Measurements from ENCODE around the gene CTR9.

CTR9 gene

DNA sequence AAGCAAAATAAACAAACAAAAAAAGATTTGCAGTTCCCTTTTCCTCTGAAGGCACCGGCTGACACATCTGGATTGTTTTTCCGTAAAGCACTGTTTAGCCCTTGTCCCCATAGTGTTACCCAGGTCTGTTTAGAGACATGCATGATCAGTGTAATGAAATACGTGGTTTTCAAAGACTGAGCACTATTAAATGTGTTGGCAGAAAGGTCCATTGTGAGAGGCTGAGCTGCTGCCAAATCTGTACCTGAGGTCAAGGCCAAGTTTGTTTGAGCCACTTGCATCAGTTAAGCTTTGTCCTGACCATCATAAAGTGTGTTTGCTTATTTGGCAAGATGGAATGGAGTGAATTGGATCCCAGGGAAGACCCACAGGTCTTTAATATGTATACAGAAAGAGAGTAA lies 26.3 kb downstream of the CTR9 start:
- Histone ChIP-seq H3K4me3 (ENCODE audit: low read depth in 1 of 2, low read length in 1 of 2) (no peak overlapping the region), H3K9me3 (no peaks in the 10 kb centered on the region), H3K36me3 (peaks cover 26% of the 10 kb centered on the region), H3K4me1 (ENCODE audit: control insufficient read depth in 1 of 2, insufficient read depth in 1 of 2, low read depth in 1 of 2, low read length in 1 of 2) (peaks cover 0 to 5% of the 10 kb centered on the region in 2 experiments), H3K27me3 (no peaks in the 10 kb centered on the region), H3K27ac (no peak overlapping the region)
- TF ChIP-seq, protein P1, sequence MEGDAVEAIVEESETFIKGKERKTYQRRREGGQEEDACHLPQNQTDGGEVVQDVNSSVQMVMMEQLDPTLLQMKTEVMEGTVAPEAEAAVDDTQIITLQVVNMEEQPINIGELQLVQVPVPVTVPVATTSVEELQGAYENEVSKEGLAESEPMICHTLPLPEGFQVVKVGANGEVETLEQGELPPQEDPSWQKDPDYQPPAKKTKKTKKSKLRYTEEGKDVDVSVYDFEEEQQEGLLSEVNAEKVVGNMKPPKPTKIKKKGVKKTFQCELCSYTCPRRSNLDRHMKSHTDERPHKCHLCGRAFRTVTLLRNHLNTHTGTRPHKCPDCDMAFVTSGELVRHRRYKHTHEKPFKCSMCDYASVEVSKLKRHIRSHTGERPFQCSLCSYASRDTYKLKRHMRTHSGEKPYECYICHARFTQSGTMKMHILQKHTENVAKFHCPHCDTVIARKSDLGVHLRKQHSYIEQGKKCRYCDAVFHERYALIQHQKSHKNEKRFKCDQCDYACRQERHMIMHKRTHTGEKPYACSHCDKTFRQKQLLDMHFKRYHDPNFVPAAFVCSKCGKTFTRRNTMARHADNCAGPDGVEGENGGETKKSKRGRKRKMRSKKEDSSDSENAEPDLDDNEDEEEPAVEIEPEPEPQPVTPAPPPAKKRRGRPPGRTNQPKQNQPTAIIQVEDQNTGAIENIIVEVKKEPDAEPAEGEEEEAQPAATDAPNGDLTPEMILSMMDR (IDR thresholded peaks at IDR 0.05) = no peak

DNA sequence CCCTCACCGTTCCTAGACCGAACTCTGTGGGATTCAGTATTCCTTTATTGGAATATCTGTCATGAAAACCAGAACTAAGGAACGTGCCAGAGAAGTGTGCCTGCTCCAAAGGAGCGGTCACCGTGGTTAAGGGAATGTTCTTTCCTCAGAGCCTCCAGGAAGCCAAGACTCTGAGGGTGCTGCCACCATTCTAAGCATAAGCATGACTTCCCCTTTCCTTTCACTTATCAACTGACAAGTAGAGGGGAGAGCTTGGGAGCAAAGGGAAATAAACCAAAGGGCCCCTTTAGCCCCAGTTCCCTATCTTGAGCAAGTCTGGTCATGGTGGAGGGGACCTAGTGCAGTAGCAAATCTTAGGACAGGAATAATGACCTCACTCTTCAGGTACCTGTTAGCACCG lies 26.8 kb downstream of the CTR9 start:
- Histone ChIP-seq H3K4me1 (ENCODE audit: control insufficient read depth in 1 of 2, insufficient read depth in 1 of 2, low read depth in 1 of 2, low read length in 1 of 2) (peaks cover 0 to 5% of the 10 kb centered on the region in 2 experiments), H3K27ac (no peak overlapping the region), H3K4me3 (ENCODE audit: low read depth in 1 of 2, low read length in 1 of 2) (no peak overlapping the region), H3K36me3 (peaks cover 26% of the 10 kb centered on the region), H3K27me3 (no peaks in the 10 kb centered on the region), H3K9me3 (no peaks in the 10 kb centered on the region)
- TF ChIP-seq, protein P1 (IDR thresholded peaks at IDR 0.05) = no peak

DNA sequence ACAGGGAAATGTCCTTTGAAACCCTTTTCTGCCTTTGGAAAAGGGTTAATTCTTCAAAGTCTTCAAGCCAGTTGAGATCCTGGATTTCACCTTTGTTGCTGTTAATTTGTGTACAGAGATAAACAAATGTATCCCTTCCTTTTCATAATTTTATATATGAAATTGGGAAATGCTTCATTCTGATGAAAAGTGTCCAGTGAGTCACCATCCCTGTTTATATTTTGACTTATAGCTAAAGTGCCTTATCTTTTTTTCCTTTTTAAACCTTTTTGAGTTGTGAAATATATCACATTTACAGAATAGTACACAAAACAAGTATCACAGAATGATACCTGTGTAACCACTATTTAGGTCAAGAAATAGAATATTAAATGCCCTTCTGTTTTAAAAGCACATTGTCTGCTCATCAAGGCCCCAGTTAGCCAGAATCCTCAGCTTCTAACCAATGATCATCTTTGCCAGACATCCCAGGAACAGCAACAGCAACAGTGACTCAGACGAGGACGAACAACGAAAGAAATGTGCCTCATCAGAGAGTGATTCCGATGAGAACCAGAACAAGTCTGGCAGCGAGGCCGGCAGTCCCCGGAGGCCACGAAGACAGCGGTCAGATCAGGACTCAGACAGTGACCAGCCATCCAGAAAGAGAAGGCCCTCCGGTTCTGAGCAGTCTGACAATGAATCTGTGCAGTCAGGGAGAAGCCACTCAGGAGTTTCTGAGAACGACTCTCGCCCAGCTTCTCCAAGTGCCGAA lies 27.3 kb downstream of the CTR9 start:
- Histone ChIP-seq H3K4me3 (ENCODE audit: low read depth in 1 of 2, low read length in 1 of 2) (no peak overlapping the region), H3K27ac (no peak overlapping the region), H3K36me3 (peaks cover 26% of the 10 kb centered on the region), H3K9me3 (no peaks in the 10 kb centered on the region), H3K4me1 (ENCODE audit: control insufficient read depth in 1 of 2, insufficient read depth in 1 of 2, low read depth in 1 of 2, low read length in 1 of 2) (peaks cover 0 to 5% of the 10 kb centered on the region in 2 experiments), H3K27me3 (no peaks in the 10 kb centered on the region)
- TF ChIP-seq, protein P1 (IDR thresholded peaks at IDR 0.05) = no peak

DNA sequence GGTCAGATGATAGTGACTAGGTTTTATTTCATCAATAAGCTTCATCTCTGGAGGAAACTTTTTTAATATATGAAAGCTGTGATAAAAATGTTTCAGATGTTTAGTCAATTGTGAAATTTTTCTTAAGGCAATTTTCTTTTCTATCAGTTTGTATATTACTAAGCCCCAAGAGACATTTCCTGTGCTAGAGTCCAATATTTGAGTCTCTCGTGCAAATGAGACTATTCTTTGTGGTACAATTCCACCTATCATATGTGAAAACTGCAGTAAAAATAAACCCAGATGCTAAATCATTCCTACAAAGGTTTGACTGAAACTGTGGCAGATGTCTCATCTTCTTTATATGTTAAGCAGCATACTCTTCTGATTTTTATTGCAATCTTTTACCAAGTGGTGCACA lies 28.0 kb downstream of the CTR9 start:
- Histone ChIP-seq H3K36me3 (peaks cover 26% of the 10 kb centered on the region), H3K4me1 (ENCODE audit: control insufficient read depth in 1 of 2, insufficient read depth in 1 of 2, low read depth in 1 of 2, low read length in 1 of 2) (peaks cover 0 to 5% of the 10 kb centered on the region in 2 experiments), H3K27ac (no peak overlapping the region), H3K9me3 (no peaks in the 10 kb centered on the region), H3K4me3 (ENCODE audit: low read depth in 1 of 2, low read length in 1 of 2) (no peak overlapping the region), H3K27me3 (no peaks in the 10 kb centered on the region)
- TF ChIP-seq, protein P1 (IDR thresholded peaks at IDR 0.05) = no peak

DNA sequence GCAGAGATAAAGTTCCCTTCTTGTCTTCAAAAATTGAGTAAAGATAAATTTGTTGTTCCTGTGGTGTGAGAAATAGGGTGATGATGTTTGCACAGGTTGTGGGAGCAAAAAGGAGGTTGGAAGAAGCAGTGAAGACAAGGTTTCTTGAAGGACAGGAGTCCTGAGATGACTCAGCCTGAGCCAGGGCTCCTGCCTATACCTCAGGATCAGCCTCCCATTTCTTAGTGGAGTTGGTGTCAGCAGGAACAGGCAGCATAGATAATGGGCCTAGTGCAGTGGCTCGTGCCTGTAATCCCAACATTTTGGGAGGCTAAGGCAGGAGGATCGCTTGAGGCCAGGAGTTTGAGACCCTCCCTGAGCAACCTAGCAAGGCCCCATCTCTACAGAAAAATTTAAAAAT lies 29.0 kb downstream of the CTR9 start:
- no peak overlapping the region for H3K27ac ChIP-seq
- no peaks in the 10 kb centered on the region for H3K27me3 ChIP-seq
- H3K4me3 ChIP-seq (ENCODE audit: low read depth in 1 of 2, low read length in 1 of 2) = no peak overlapping the region
- H3K36me3 ChIP-seq = peaks cover 26% of the 10 kb centered on the region
- TF ChIP-seq, protein P1 (IDR thresholded peaks at IDR 0.05) = no peak
- peaks cover 0 to 5% of the 10 kb centered on the region in 2 experiments for H3K4me1 ChIP-seq (ENCODE audit: control insufficient read depth in 1 of 2, insufficient read depth in 1 of 2, low read depth in 1 of 2, low read length in 1 of 2)
- H3K9me3 ChIP-seq = no peaks in the 10 kb centered on the region
